GM12878 (cell line): Measurements from ENCODE around the gene ZNF768. TPM values are rescaled to one million over a fixed set of nuclear protein-coding genes. Genes with fewer than 3 reads are reported as not detected.

ENCODE experiments used
- ATAC-seq: fragments of 200-7000 bp; cut with Tn5 transposase; 3 replicates; pipeline ENCODE4 v1.9.1; 2020; ENCODE audit warnings: mild to moderate bottlenecking, moderate library complexity
- BruUV-seq: library from RNA; stranded (reverse); fragments of 400-500 nt; replicated peaks from 2 replicates; lab custom pipeline; 2021; lab: Mats Ljungman, UMichigan
- CTCF ChIA-PET: fragments of 300-600 bp; sonication (Branson Sonifier 250); formaldehyde crosslinking; extraction: SDS; loops from one replicate; lab custom pipeline; 2021; ENCODE audit warnings: inconsistent platforms; lab: Yijun Ruan, JAX
- POLR2A ChIA-PET: fragments of 350-600 bp; formaldehyde crosslinking; extraction: SDS; loops from one replicate; lab custom pipeline; 2021; ENCODE audit warnings: inconsistent platforms; lab: Charles Lee
- RAD21 ChIA-PET: fragments of 300-600 bp; sonication (Branson Sonifier 250); formaldehyde crosslinking; loops from one replicate; lab custom pipeline; 2023; ENCODE audit warnings: antibody characterized with exemption; ENCODE audit not compliant: unreplicated experiment; lab: Charles Lee
- SMC1A ChIA-PET: fragments of 300-600 bp; sonication (Branson Sonifier 250); formaldehyde crosslinking; loops from one replicate; lab custom pipeline; 2023; ENCODE audit not compliant: unreplicated experiment, uncharacterized antibody; lab: Charles Lee
- DNase-seq: peaks from one replicate; pipeline ENCODE4 v3.0.0-alpha.2; 2011; ENCODE audit warnings: low read depth, low spot score
- FAIRE-seq: peaks from 3 replicates; lab custom pipeline; 2011; peaks lifted over from hg19 to GRCh38; lab: Jason Lieb, UNC
- H2AFZ ChIP-seq: 2 replicates; pipeline ENCODE4 v1.6.0; 2011; ENCODE audit warnings: low read depth, low read length, control low read depth; ENCODE audit not compliant: control insufficient read depth
- H3K27ac ChIP-seq: 2 replicates; pipeline ENCODE4 v1.5.1; 2011; ENCODE audit warnings: control low read depth; ENCODE audit not compliant: control insufficient read depth, insufficient read depth
- H3K27me3 ChIP-seq, 2 experiments: replicated peaks in 1 of 2; 2 replicates each; pipeline versions ENCODE4 v1.6.0 to v1.6.1; 2011; ENCODE audit warnings: low read length in 1 of 2; ENCODE audit not compliant: control insufficient read depth in 2 of 2, insufficient read depth in 2 of 2
- H3K36me3 ChIP-seq, 2 experiments: 2 replicates each; pipeline ENCODE4 v1.5.1; 2011; ENCODE audit warnings: low read length in 1 of 2; ENCODE audit not compliant: control insufficient read depth in 2 of 2, insufficient read depth in 2 of 2
- H3K4me1 ChIP-seq: 2 replicates; pipeline ENCODE4 v1.6.1; 2011; ENCODE audit warnings: mild to moderate bottlenecking, low read length, moderate library complexity, mixed read lengths; ENCODE audit not compliant: control insufficient read depth, insufficient read depth
- H3K4me2 ChIP-seq: 2 replicates; pipeline ENCODE4 v1.6.0; 2011; ENCODE audit warnings: control low read depth; ENCODE audit not compliant: control insufficient read depth, insufficient read depth
- H3K4me3 ChIP-seq: fragments of 200-600 bp; sonication (generic); 2 replicates; pipeline ENCODE4 v1.5.1; 2016
- H3K79me2 ChIP-seq: 2 replicates; pipeline ENCODE4 v1.6.0; 2011; ENCODE audit warnings: low read length; ENCODE audit not compliant: control insufficient read depth, insufficient read depth
- H3K9ac ChIP-seq: 2 replicates; pipeline ENCODE4 v1.8.0; 2011; ENCODE audit warnings: low read length, control low read depth, mixed read lengths; ENCODE audit not compliant: control insufficient read depth, insufficient read depth
- H3K9me3 ChIP-seq: replicated peaks from 3 replicates; pipeline ENCODE4 v1.5.1; 2011; ENCODE audit warnings: mild to moderate bottlenecking, low read length; ENCODE audit not compliant: control insufficient read depth, insufficient read depth
- H4K20me1 ChIP-seq: 2 replicates; pipeline ENCODE4 v1.6.0; 2011; ENCODE audit not compliant: control insufficient read depth, insufficient read depth
- CEBPB ChIP-seq, 2 experiments: fragments of 150-350 bp in 1 of 2; IDR thresholded peaks; 2 replicates each; pipeline ENCODE4 v1.6.1; 2012 to 2014; ENCODE audit warnings: low read depth in 2 of 2, low read length in 2 of 2, borderline replicate concordance in 1 of 2, inconsistent platforms in 1 of 2
- ESRRA ChIP-seq: IDR thresholded peaks from 2 replicates; pipeline ENCODE4 v1.6.1; 2012; ENCODE audit warnings: mild to moderate bottlenecking, low read length, improper control_type of control experiment
- EZH2 ChIP-seq: IDR thresholded peaks from 2 replicates; pipeline ENCODE4 v1.6.1; 2012; ENCODE audit warnings: low read depth, mild to moderate bottlenecking, control low read depth, inconsistent platforms, low read length, borderline replicate concordance; ENCODE audit not compliant: control insufficient read depth
- FOXK2 ChIP-seq: fragments of 450-650 bp; IDR thresholded peaks from 2 replicates; pipeline ENCODE4 v1.6.1; 2017; ENCODE audit warnings: mild to moderate bottlenecking, moderate library complexity
- FOXM1 ChIP-seq: IDR thresholded peaks from 2 replicates; pipeline ENCODE4 v1.6.1; 2012; ENCODE audit warnings: low read depth, mild to moderate bottlenecking, inconsistent platforms, low read length, moderate library complexity
- JUNB ChIP-seq: IDR thresholded peaks from 2 replicates; pipeline ENCODE4 v1.6.1; 2016; ENCODE audit warnings: antibody characterized with exemption, mild to moderate bottlenecking
- MAX ChIP-seq: IDR thresholded peaks from 2 replicates; pipeline ENCODE4 v1.6.1; 2012; ENCODE audit warnings: low read depth, low read length, improper control_type of control experiment
- MLLT1 ChIP-seq: fragments of 450-650 bp; IDR thresholded peaks from 2 replicates; pipeline ENCODE4 v1.6.1; 2016; ENCODE audit warnings: mild to moderate bottlenecking
- NFXL1 ChIP-seq: fragments of 450-650 bp; IDR thresholded peaks from 2 replicates; pipeline ENCODE4 v1.6.1; 2017; ENCODE audit warnings: antibody characterized with exemption, mild to moderate bottlenecking, borderline replicate concordance
- NR2C2 ChIP-seq: IDR thresholded peaks from 2 replicates; pipeline ENCODE4 v1.6.1; 2011; ENCODE audit warnings: borderline replicate concordance, low read depth; ENCODE audit not compliant: control insufficient read depth, insufficient read length
- RAD21 ChIP-seq: IDR thresholded peaks from 2 replicates; pipeline ENCODE4 v1.6.1; 2011; ENCODE audit warnings: mild to moderate bottlenecking, low read depth, low read length, moderate library complexity; ENCODE audit not compliant: insufficient read depth
- RCOR1 ChIP-seq: conservative IDR thresholded peaks from 2 replicates; pipeline ENCODE4 v1.6.1; 2012; ENCODE audit warnings: low read depth, low read length, improper control_type of control experiment
- SMAD5 ChIP-seq: IDR thresholded peaks from 2 replicates; pipeline ENCODE4 v1.6.1; 2016; ENCODE audit warnings: antibody characterized with exemption, low read depth
- SMARCA5 ChIP-seq: fragments of 450-650 bp; IDR thresholded peaks from 2 replicates; pipeline ENCODE4 v1.6.1; 2017; ENCODE audit warnings: mild to moderate bottlenecking
- TCF3 ChIP-seq: IDR thresholded peaks from 2 replicates; pipeline ENCODE4 v1.6.1; 2012; ENCODE audit warnings: low read depth, mild to moderate bottlenecking, low read length, borderline replicate concordance; ENCODE audit not compliant: insufficient read depth
- WGBS: methylation state at CpG from one replicate; pipeline ENCODE4 v1.1.6; 2016; ENCODE audit warnings: low lambda C conversion rate; ENCODE audit not compliant: insufficient replicate concordance, insufficient coverage; ENCODE audit errors: missing lambda C conversion rate; 5-methylcytosine and 5-hydroxymethylcytosine counted together
- in situ Hi-C: fragments of 300-500 bp; cut with MboI; formaldehyde crosslinking; loops from 9 replicates; pipeline ENCODE4 v1.14.3; 2018; ENCODE audit warnings: mixed read lengths
- intact Hi-C: fragments of 100-400 bp; cut with micrococcal nuclease; formaldehyde crosslinking; loops from one replicate; pipeline ENCODE4 v1.14.2; 2022; ENCODE audit not compliant: unreplicated experiment
- polyA plus RNA-seq, 11 experiments: library from polyadenylated mRNA; depleted of rRNA in 4 of 11; unstranded in 6 of 11; stranded (reverse) in 5 of 11; fragments of >200 nt; fragmentation: Nextera tagmentation in 4 of 11; fragmentation: Illumina TruSeq in 1 of 11; extraction: Ambion mirVana in 4 of 11; extraction: Trizol in 1 of 11; gene quantifications; 1 replicate in 1 of 11; 2 replicates in 10 of 11; pipeline versions ENCODE4 v1.2.1 to v1.2.3, GENCODE V29; 2011 to 2016; ENCODE audit warnings: inconsistent platforms in 2 of 11, missing spikeins in 2 of 11, low read depth in 1 of 11
- total RNA-seq, 4 experiments: library from RNA; depleted of rRNA in 3 of 4; stranded (reverse); fragments of >200 nt in 3 of 4; fragmentation: Illumina TruSeq in 1 of 4; extraction: Trizol in 1 of 4; gene quantifications; 2 replicates each; pipeline versions ENCODE4 v1.2.1 to v1.2.3, GENCODE V29; 2013 to 2021

Gene ZNF768
- total and polyA plus RNA-seq, 10 of the 15 experiments (the other 5 are each of a cell fraction or from before 2014, with no cell fraction given): 0.05 to 23.1 (median 9.1) TPM

DNA sequence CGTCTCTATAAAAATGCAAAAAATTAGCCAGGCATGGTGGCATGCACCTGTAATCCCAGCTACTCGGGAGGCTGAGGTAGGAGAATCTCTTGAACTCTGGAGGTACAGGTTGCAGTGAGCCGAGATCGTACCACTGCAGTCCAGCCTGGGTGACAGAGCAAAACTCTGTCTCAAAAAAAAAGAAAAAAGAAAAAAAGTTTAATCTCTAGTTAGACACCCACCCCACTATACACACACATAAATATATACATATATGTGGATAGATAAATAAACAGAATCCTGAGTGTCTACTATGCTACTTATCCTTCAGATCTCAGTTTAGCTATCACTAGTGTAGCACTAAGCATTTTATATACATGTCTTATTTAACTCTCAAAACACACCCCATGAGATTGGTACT is 35.1 kb downstream of the ZNF768 start:
- TF ChIP-seq CEBPB (IDR thresholded peaks at IDR 0.05; ENCODE audit: borderline replicate concordance in 1 of 2, low read depth in 2 of 2, low read length in 2 of 2) (no peak), MLLT1 (no peak), RAD21 (no peak), EZH2 (no peak), RCOR1 (no peak), TCF3 (no peak), SMARCA5 (no peak), FOXM1 (no peak), SMAD5 (no peak), FOXK2 (no peak), MAX (no peak), NFXL1 (no peak), ESRRA (no peak), JUNB (no peak), NR2C2 (no peak)
- TF ChIP-seq, all 136 proteins: peak for 0
- in situ Hi-C loops (no loop called here), intact Hi-C loops (no loop called here)
- Histone ChIP-seq H3K4me2 (no peak overlapping the region), H3K36me3 (peaks cover 11 to 27% of the 10 kb centered on the region in 2 experiments), H3K4me1 (peaks cover 4% of the 10 kb centered on the region), H2AFZ (no peak overlapping the region), H3K9me3 (no peaks in the 10 kb centered on the region), H3K79me2 (no peaks in the 10 kb centered on the region), H3K27me3 (no peaks in the 10 kb centered on the region), H4K20me1 (no peaks in the 10 kb centered on the region), H3K4me3 (no peak overlapping the region), H3K9ac (no peak overlapping the region), H3K27ac (no peak overlapping the region)
- ChIA-PET POLR2A (interaction anchor here (0.6 kb wide), 1 partner anchor 31 kb away, joined by 3 read pairs; no protein-coding TSS in a partner anchor), RAD21 (interaction anchor here (0.6 to 1.6 kb wide), 4 partner anchors 9 to 124 kb away, joined by 3 read pairs; no protein-coding TSS in a partner anchor), SMC1A (interaction anchor here (0.9 kb wide), 1 partner anchor 10 kb away, joined by 3 read pairs; no protein-coding TSS in a partner anchor), CTCF (interaction anchor here (0.7 to 2.1 kb wide), 6 partner anchors 10 to 61 kb away, joined by 3 to 8 read pairs (median 4); partner anchors contain the start of genes DCTPP1 and ITGAL)
- ATAC-seq (no peak), FAIRE-seq (no peak), DNase-seq (no peak)
- no TSS peak for BruUV-seq
- WGBS: 80% methylated on average over 4 of the region's 4 CpGs
